Right atrium auricular region (tissue), 2 donors: ENCODE results near the gene CNTNAP2. TPM values are rescaled to one million over a fixed set of nuclear protein-coding genes. Genes with fewer than 3 reads are reported as not detected.

ENCODE experiments used
- DNase-seq: peaks from one replicate; pipeline ENCODE4 v3.0.0-alpha.2; 2019; ENCODE audit warnings: low spot score
- H3K27ac ChIP-seq, 2 donors: fragments of 200-600 bp; sonication (generic); 1 replicate in 1 of 2; 2 replicates in 1 of 2; pipeline ENCODE4 v1.5.1; 2016 to 2019
- H3K27me3 ChIP-seq, 2 donors: fragments of 200-600 bp; sonication (generic); one replicate each; pipeline versions ENCODE4 v1.5.1 to v1.6.0; 2017 to 2019
- H3K36me3 ChIP-seq: fragments of 200-600 bp; sonication (generic); one replicate; pipeline ENCODE4 v1.5.1; 2016
- H3K4me1 ChIP-seq, 2 donors: fragments of 200-600 bp; sonication (generic); one replicate each; pipeline versions ENCODE4 v1.5.1 to v1.6.0; 2017 to 2019
- H3K4me3 ChIP-seq, 2 donors: fragments of 200-600 bp; sonication (generic); 1 replicate in 1 of 2; 2 replicates in 1 of 2; pipeline ENCODE4 v1.5.1; 2017 to 2019; ENCODE audit warnings: mild to moderate bottlenecking in 1 of 2, moderate library complexity in 1 of 2
- H3K9me3 ChIP-seq, 2 donors: fragments of 200-600 bp; sonication (generic); one replicate each; pipeline ENCODE4 v1.5.1; 2019
- CTCF ChIP-seq, 2 donors: fragments of 200-600 bp; sonication (generic); IDR thresholded peaks; one replicate each; pipeline ENCODE4 v1.5.1; 2019; ENCODE audit warnings: antibody characterized with exemption in 2 of 2
- total RNA-seq, 2 donors: library from RNA; depleted of rRNA; stranded (reverse); fragments of >200 nt; gene quantifications; one replicate each; pipeline ENCODE4 v1.1.0, GENCODE V29; 2016

CNTNAP2 gene
- total RNA-seq, 2 donors from 2014 or later: 1.1 to 1.7 TPM

DNA sequence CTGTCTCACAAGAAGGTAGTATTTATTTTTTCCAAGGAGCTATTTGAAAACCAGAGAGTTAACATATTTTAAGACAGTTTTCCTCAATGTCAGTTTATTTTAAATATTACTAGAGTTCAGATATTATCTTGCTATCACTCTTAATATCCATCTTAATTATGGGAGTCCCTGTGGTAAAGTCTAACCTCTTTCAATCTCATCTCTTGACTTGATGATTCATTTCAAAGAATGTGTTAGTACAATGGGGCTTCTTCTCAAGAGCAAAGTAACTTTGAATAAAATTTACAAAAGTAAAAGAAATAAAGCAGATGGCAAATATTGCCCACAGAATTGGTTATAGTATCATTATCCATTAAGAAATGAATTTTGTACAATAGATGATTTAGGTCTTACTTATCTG lies 1742.9 kb downstream of the CNTNAP2 start:
- DNase-seq: no peak
- H3K9me3 ChIP-seq: no peaks in the 10 kb centered on the region
- no peaks in the 10 kb centered on the region for H3K27me3 ChIP-seq
- no peaks in the 10 kb centered on the region for H3K4me1 ChIP-seq
- H3K27ac ChIP-seq: no peak overlapping the region
- TF ChIP-seq CTCF (IDR thresholded peaks at IDR 0.05): no peak
- no peak overlapping the region for H3K4me3 ChIP-seq
- H3K36me3 ChIP-seq: no peaks in the 10 kb centered on the region

DNA sequence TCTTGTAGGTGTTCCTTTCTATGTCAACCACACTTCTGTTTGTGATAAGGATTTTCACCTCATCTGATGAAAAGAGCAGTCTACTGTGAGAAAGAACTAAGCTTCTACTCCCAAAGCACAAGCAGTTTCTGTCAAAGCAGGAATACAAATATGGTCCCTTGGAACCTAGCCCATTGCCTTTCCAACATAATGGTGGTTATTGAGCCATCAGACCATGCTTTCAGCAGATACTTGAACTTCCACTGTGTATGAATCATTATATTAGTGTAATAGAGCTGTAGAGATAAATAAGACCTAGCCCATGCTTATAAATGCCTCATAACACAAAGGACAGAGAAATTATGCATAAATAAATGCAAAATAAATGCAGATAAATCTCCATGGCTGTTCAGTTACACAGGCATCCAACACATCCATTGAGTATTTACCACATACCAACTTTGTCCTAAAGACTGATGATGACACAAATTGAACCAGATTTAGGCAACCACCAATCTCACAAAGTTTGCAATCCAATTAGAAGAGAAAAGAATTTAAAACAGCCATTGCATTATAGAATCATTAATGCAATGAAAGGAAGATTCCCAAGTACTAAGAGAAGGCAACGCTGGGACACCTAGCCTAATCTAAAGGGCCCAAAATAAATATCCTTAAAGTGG lies 1744.6 kb downstream of the CNTNAP2 start:
- TF ChIP-seq CTCF (IDR thresholded peaks at IDR 0.05): no peak
- no peak overlapping the region for H3K27ac ChIP-seq

DNA sequence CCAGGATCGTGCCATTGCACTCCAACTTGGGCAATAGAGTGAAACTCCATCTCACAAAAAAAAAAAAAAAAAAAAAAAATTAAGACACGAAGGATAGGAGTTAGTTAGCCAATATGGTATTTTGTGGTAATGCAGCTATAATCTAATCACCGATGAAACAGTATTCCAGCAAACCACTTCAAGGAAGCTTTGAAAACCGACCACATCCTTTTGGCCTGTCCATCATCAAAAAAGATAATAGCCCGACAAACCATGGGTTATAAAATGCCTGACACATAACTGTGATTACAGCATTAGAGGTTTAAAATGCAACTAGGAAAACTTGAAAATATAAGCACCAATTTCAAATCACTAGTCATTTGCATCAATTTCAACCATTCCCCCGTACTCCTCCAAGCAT lies 1745.3 kb downstream of the CNTNAP2 start:
- no peak for TF ChIP-seq CTCF (IDR thresholded peaks at IDR 0.05)
- no peak overlapping the region for H3K4me3 ChIP-seq
- no peaks in the 10 kb centered on the region for H3K4me1 ChIP-seq
- DNase-seq: no peak
- no peak overlapping the region for H3K27ac ChIP-seq
- H3K9me3 ChIP-seq: no peaks in the 10 kb centered on the region
- no peaks in the 10 kb centered on the region for H3K36me3 ChIP-seq
- H3K27me3 ChIP-seq: no peaks in the 10 kb centered on the region

More for the DNA sequence above, 1744.6 kb downstream of the CNTNAP2 start:
- Histone ChIP-seq H3K9me3 (no peaks in the 10 kb centered on the region), H3K36me3 (no peaks in the 10 kb centered on the region), H3K4me1 (no peaks in the 10 kb centered on the region), H3K27me3 (no peaks in the 10 kb centered on the region), H3K4me3 (no peak overlapping the region)
- no peak for DNase-seq

GRCh38 chr7:147869456-147869855 lies 1752.9 kb downstream of the CNTNAP2 start:
- no peak for DNase-seq
- Histone ChIP-seq H3K27me3 (no peaks in the 10 kb centered on the region), H3K9me3 (no peaks in the 10 kb centered on the region), H3K4me1 (no peaks in the 10 kb centered on the region), H3K36me3 (no peaks in the 10 kb centered on the region), H3K4me3 (no peak overlapping the region), H3K27ac (no peak overlapping the region)
- TF ChIP-seq CTCF (IDR thresholded peaks at IDR 0.05): no peak

GRCh38 chr7:147878912-147879661 lies 1762.5 kb downstream of the CNTNAP2 start:
- no peak overlapping the region for H3K27ac ChIP-seq
- TF ChIP-seq CTCF (IDR thresholded peaks at IDR 0.05): no peak
- DNase-seq: no peak
- no peaks in the 10 kb centered on the region for H3K9me3 ChIP-seq
- no peaks in the 10 kb centered on the region for H3K36me3 ChIP-seq
- H3K4me3 ChIP-seq: no peak overlapping the region
- no peaks in the 10 kb centered on the region for H3K4me1 ChIP-seq
- no peaks in the 10 kb centered on the region for H3K27me3 ChIP-seq
